LNCAP (cell line): Measurements from ENCODE around the gene MSI2.

Experiments
- CTCF ChIP-seq: fragments of 450-650 bp; IDR thresholded peaks from 2 replicates; pipeline ENCODE4 v1.5.1; 2017; ENCODE audit warnings: mild to moderate bottlenecking

Gene MSI2

GRCh38 chr17:57625957-57626356 lies 369.6 kb downstream of the MSI2 start:
- no peak for TF ChIP-seq CTCF

GRCh38 chr17:57626520-57627210 lies 370.3 kb downstream of the MSI2 start:
- no peak for TF ChIP-seq CTCF

- TF ChIP-seq CTCF: no peak
Observed at GRCh38 chr17:57627591-57627990, 371.3 kb downstream of the MSI2 start.

GRCh38 chr17:57628421-57628820 lies 372.1 kb downstream of the MSI2 start:
- no peak for TF ChIP-seq CTCF

GRCh38 chr17:57629470-57629869 lies 373.1 kb downstream of the MSI2 start:
- TF ChIP-seq CTCF: no peak

- TF ChIP-seq CTCF: no peak
Observed at GRCh38 chr17:57629886-57630285, 373.6 kb downstream of the MSI2 start.

GRCh38 chr17:57630736-57631135 lies 374.4 kb downstream of the MSI2 start:
- TF ChIP-seq CTCF: no peak

GRCh38 chr17:57631871-57632270 lies 375.5 kb downstream of the MSI2 start:
- TF ChIP-seq CTCF: no peak
